BLaER1 treated with 17β-estradiol and CSF1 and Interleukin-3, amounts not matched to agents 10 nM and 100 nM (cell line): ENCODE measurements around the gene CUX1.

Source experiments
- H3K27ac ChIP-seq, 11 experiments: shearing (Covaris generic); formaldehyde crosslinking; 2 replicates each; pipeline ENCODE4 v1.8.1; 2022
- H3K27me3 ChIP-seq, 11 experiments: shearing (Covaris generic); formaldehyde crosslinking; 2 replicates each; pipeline ENCODE4 v1.8.1; 2022
- H3K36me3 ChIP-seq, 11 experiments: shearing (Covaris generic); formaldehyde crosslinking; 2 replicates each; pipeline ENCODE4 v1.8.1; 2022
- H3K4me1 ChIP-seq, 10 experiments: shearing (Covaris generic); formaldehyde crosslinking; 2 replicates each; pipeline ENCODE4 v1.8.1; 2022
- H3K4me2 ChIP-seq, 11 experiments: shearing (Covaris generic); formaldehyde crosslinking; 2 replicates each; pipeline ENCODE4 v1.8.1; 2022
- H3K4me3 ChIP-seq, 10 experiments: shearing (Covaris generic); formaldehyde crosslinking; 2 replicates each; pipeline ENCODE4 v1.8.1; 2022
- H3K9ac ChIP-seq, 11 experiments: shearing (Covaris generic); formaldehyde crosslinking; 2 replicates each; pipeline ENCODE4 v1.8.1; 2022
- H3K9me3 ChIP-seq, 11 experiments: shearing (Covaris generic); formaldehyde crosslinking; replicated peaks in 1 of 11; 2 replicates each; pipeline ENCODE4 v1.8.1; 2022
- H4K20me1 ChIP-seq, 11 experiments: shearing (Covaris generic); formaldehyde crosslinking; 2 replicates each; pipeline ENCODE4 v1.8.1; 2022
- Cebpa-rat ChIP-seq, 11 experiments: shearing (Covaris generic); IDR thresholded peaks; 2 replicates each; pipeline ENCODE4 v1.8.1; 2022

CUX1 gene

DNA sequence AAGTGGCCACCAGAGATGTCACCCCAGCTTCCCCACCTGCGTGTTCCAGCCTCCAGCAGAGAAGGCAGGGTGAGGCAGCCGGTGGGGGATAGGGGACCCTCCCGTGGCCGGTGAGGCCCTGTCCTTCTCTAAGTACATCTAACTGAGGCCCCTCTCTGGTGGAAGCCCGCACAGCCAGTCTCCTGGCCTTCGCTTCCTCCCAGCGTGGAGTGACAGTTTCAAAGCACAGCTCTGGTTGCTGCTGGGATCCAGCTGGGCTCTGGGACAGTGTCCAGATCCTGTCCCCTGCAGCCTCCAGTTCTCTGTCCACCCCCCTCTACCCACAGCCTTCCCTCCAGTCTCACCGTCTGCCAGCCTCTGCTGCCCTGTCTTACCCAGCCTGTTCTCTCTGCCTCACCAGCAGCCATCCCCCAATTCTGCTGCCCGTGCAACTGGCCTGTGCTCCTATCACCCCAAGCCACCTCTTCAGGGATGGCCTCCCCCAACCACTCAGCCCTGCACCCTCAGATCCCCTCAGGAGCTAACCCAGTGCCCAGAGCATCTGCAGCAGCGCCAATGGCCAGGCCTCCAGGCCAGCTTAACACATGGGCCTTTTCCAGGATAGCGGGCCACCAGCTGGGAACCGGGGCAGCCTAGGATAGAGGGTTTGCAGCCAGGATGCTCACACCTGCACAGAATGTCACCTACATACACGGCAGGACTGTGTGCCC lies 452.9 kb downstream of the CUX1 start:
- H4K20me1 ChIP-seq: peaks cover 0 to 33% (median 0%) of the 10 kb centered on the region in 11 experiments; a peak in 6 of 22 replicates
- H3K9ac ChIP-seq: no peak overlapping the region
- peaks cover 0 to 17% (median 7%) of the 10 kb centered on the region in 10 experiments; a peak in 11 of 20 replicates for H3K4me1 ChIP-seq
- H3K4me2 ChIP-seq: no peak overlapping the region
- no peaks in the 10 kb centered on the region for H3K9me3 ChIP-seq
- H3K4me3 ChIP-seq: no peak overlapping the region
- no peaks in the 10 kb centered on the region for H3K27me3 ChIP-seq
- no peak overlapping the region for H3K27ac ChIP-seq
- H3K36me3 ChIP-seq: peaks cover 0 to 2% (median 0%) of the 10 kb centered on the region in 11 experiments; a peak in 2 of 22 replicates
- TF ChIP-seq Cebpa-rat (IDR thresholded peaks at IDR 0.05): no peak

DNA sequence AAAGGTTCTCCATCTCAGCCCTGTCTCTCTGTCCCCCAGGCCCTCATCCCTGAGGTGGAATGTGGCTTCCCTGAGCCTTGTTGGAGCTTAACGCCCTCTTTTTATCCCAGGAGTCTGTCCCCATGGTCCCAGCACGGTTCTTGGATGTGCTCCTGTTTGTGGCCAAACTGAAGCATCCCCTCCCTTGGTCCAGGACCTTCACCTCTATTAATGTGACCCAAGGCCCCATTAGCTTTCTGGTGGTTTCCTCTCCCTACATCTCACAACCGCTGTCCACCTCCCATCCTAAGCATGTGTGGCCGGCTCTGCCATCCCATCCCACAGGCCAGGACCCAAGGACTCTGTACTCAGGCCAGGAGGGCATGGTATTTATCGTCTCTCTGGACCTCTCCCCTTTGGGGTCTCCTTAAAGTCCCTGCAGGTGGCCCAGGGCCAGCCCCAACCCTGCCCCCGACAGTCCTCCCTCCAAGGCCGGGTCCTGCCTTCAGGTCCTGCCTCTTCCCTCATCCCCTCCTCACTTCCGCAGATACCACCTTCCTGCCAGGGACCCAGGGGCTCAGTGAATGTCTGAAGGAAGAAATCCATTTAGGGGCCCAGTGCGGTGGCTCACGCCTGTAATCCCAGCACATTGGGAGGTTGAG lies 453.9 kb downstream of the CUX1 start:
- no peak for TF ChIP-seq Cebpa-rat (IDR thresholded peaks at IDR 0.05)
- Histone ChIP-seq H3K4me1 (peaks cover 0 to 14% (median 7%) of the 10 kb centered on the region in 10 experiments; a peak in 11 of 20 replicates), H3K36me3 (peaks cover 0 to 4% (median 0%) of the 10 kb centered on the region in 11 experiments; a peak in 2 of 22 replicates), H3K4me3 (no peak overlapping the region), H3K27me3 (no peaks in the 10 kb centered on the region), H3K4me2 (no peak overlapping the region), H4K20me1 (peaks cover 0 to 32% (median 0%) of the 10 kb centered on the region in 11 experiments; a peak in 6 of 22 replicates), H3K9me3 (no peaks in the 10 kb centered on the region), H3K9ac (no peak overlapping the region), H3K27ac (no peak overlapping the region)

DNA sequence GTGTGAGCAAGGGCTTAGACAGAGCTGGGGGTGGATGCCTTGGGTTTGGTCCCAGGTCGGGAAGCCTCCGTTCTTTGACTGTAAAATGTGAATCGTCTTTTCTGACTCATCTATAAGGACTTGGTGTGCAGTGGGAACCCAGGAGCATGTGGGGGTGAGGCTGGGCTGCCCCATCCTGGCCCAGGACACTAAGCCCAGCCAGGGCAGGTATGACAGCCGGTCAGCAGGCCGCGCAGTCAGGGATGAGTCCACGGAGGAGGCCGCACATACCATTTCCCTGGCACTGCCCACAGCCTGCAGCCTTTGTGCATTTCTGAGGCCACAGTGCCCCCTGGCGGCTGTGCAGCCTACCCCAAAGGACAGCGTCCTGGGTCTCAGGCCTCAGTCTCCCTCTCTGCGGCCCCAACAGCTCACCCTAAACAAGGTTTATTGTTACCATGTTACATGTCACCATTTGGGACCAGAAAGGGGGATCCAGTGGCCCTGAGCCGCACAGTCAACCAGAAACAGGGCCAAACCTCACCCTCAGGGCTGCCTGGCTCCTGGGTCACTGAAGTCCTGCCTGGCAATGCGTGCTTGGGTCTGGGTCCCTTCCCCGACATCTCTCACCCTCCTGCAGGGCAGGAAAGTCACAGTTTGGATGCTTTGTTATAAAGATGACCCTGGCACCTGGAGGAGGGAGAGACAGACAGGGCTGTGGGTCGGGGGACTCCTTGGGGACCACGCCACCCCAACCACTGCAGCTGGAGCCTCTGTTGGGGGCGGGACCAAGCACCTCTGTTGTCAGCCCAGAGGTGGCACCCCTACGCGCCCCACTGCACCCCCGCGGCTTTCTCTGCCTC lies 454.9 kb downstream of the CUX1 start:
- no peak for TF ChIP-seq Cebpa-rat (IDR thresholded peaks at IDR 0.05)
- Histone ChIP-seq H3K27me3 (no peaks in the 10 kb centered on the region), H3K4me2 (peak overlapping the region in 5 of 11 experiments; percentile 3 to 53 (median 38); a peak in 4 of 22 replicates), H3K4me1 (peaks cover 0 to 10% (median 7%) of the 10 kb centered on the region in 10 experiments; a peak in 11 of 20 replicates), H3K9me3 (no peaks in the 10 kb centered on the region), H3K36me3 (peaks cover 0 to 4% (median 0%) of the 10 kb centered on the region in 11 experiments; a peak in 2 of 22 replicates), H3K27ac (no peak overlapping the region), H3K4me3 (no peak overlapping the region), H4K20me1 (peaks cover 0 to 22% (median 0%) of the 10 kb centered on the region in 11 experiments; a peak in 6 of 22 replicates), H3K9ac (peak overlapping the region in 3 of 11 experiments; percentile 13 to 44 (median 33); a peak in 3 of 22 replicates)

DNA sequence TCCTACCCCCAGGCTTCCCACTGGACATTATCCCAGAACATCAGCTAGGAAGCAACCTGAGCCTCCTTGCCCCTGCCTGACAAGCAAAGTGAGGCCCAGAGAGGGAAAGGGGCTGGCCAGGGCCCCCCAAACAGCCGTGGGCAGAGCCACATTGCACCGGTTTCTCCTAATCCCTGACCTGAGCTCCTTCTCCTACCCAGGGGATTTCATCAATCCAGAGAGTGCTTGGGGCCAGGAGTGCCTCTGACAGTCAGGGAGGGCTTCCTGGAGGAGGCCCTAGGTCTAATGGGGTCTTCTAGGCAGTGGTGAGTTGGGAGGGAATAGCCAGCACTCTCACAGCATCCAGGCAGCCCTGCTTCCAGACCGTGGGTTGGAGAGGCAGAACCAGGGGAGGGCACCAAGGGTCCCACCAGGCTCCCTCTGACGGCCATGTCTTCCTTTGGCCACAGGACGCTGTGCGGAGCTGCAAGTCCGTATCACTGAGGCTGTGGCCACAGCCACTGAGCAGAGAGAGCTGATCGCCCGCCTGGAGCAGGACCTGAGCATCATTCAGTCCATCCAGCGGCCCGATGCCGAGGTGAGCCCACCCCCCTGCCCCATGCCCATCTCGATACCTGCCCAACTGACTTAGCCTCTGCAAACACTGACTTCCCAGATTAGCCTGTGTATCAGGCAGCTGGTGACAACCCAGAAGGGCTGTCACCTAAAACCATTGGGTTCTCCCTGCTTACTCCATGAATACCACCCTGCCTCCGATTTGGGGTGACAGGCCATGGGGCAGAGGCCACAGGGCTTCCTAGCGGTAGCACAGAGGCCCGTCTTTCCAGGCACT lies 455.7 kb downstream of the CUX1 start:
- Histone ChIP-seq H3K36me3 (peaks cover 0 to 4% (median 0%) of the 10 kb centered on the region in 11 experiments; a peak in 2 of 22 replicates), H3K9me3 (no peaks in the 10 kb centered on the region), H4K20me1 (peaks cover 0 to 17% (median 0%) of the 10 kb centered on the region in 11 experiments; a peak in 6 of 22 replicates), H3K4me1 (peaks cover 0 to 10% (median 7%) of the 10 kb centered on the region in 10 experiments; a peak in 11 of 20 replicates), H3K9ac (peak overlapping the region in 3 of 11 experiments; percentile 13 to 44 (median 33); a peak in 2 of 22 replicates), H3K27ac (no peak overlapping the region), H3K4me3 (no peak overlapping the region), H3K4me2 (peak overlapping the region in 3 of 11 experiments; percentile 38 to 53 (median 40); a peak in 4 of 22 replicates), H3K27me3 (no peaks in the 10 kb centered on the region)
- TF ChIP-seq Cebpa-rat (IDR thresholded peaks at IDR 0.05): no peak

DNA sequence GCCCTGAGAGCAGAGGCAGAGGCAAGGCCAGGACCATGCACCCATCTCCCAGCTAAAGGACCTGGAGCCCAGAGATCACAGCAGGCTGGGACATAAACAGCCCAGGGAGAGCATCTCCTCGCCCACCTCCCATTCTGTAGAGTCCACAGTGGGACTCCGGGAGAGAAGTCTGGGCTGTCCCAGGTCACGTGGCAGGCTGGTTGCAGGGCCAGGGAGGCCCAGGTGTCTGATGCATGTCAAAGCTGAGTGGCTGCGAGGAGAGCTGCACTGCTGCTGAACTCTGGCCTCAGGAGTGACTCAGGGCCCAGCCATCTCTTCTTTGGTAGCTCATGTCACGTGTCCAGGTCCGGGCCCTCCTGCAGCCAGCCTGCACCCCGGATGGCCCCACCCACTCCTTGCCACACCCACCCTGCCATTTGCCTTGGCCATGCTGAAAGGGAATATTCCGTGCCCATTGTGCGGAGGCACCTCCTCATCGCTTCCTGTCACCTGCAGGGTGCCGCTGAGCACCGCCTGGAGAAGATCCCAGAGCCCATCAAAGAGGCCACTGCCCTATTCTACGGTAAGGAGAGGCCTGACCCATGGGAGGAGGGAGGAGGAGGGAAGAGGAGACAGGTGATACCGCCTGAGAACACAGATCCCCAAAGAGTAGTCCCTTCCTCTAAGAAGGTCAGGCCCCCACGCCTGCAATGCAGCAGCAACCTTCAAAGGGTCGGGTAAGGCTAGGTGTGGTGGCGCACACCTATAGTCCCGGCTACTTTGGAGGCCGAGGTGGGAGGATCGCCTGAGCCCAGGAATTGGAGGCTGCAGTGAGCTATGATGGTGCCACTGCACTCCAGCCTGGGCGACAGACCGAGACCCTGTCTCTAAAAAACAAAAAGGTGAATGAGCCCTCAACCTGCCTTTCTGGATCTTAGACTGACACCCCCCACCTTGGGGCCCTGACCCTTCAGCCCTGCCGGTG lies 456.6 kb downstream of the CUX1 start:
- no peak overlapping the region for H3K27ac ChIP-seq
- peak overlapping the region in 2 of 11 experiments; percentile 9 to 29; a peak in 1 of 22 replicates for H3K9ac ChIP-seq
- no peak overlapping the region for H3K4me3 ChIP-seq
- peaks cover 3 to 16% (median 12%) of the 10 kb centered on the region in 10 experiments; a peak in 19 of 20 replicates for H3K4me1 ChIP-seq
- no peak overlapping the region for H3K4me2 ChIP-seq
- H3K9me3 ChIP-seq: no peaks in the 10 kb centered on the region
- no peaks in the 10 kb centered on the region for H3K27me3 ChIP-seq
- H3K36me3 ChIP-seq: peaks cover 0 to 4% (median 0%) of the 10 kb centered on the region in 11 experiments; a peak in 2 of 22 replicates
- H4K20me1 ChIP-seq: peaks cover 0 to 17% (median 0%) of the 10 kb centered on the region in 11 experiments; a peak in 6 of 22 replicates
- TF ChIP-seq Cebpa-rat (IDR thresholded peaks at IDR 0.05): no peak

DNA sequence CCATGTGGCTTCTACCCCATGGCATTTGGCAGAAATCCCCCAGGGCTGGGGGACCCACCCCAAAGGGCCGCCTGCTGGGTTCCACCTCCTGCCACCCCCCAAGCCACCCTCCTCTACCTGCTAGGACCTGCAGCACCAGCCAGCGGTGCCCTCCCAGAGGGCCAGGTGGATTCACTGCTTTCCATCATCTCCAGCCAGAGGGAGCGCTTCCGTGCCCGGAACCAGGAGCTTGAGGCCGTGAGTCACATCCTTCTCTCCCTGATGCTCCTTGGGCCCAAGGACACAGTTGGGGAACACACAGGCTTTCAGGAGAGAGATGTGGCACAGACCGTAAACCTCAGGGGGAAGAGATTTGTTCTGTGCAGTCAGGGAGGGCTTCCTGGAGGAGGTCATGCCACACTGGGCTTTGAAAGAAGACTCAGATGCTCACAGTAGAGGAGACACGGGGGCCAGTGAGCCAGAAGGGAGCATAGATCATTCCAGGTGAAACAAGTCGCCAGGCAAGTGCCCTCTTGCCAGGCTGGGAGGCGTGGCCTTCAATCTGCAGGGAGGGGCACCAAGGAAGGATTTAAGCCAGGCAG lies 457.8 kb downstream of the CUX1 start:
- H3K27me3 ChIP-seq: no peaks in the 10 kb centered on the region
- H3K9ac ChIP-seq: no peak overlapping the region
- H3K36me3 ChIP-seq: peaks cover 0 to 4% (median 0%) of the 10 kb centered on the region in 11 experiments; a peak in 2 of 22 replicates
- TF ChIP-seq Cebpa-rat (IDR thresholded peaks at IDR 0.05): no peak
- no peaks in the 10 kb centered on the region for H3K9me3 ChIP-seq
- H4K20me1 ChIP-seq: peaks cover 0 to 17% (median 0%) of the 10 kb centered on the region in 11 experiments; a peak in 7 of 22 replicates
- no peak overlapping the region for H3K4me2 ChIP-seq
- peaks cover 15 to 27% (median 24%) of the 10 kb centered on the region in 10 experiments for H3K4me1 ChIP-seq
- H3K27ac ChIP-seq: no peak overlapping the region
- no peak overlapping the region for H3K4me3 ChIP-seq

DNA sequence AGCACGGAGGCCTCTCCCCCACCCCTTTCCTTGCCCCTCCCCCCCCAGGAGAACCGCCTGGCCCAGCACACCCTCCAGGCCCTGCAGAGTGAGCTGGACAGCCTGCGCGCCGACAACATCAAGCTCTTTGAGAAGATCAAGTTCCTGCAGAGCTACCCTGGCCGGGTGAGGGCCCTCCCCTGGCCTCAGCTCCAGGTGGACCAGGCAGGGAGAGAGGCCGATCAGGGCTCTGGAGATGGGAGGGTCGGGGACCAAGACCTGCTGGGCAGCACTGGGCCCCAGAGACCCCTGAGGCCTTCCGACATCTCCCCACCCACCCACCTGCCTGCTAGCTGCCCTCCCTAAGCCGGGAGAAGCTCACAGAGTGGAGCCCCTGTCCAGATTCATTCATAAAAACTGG lies 460.5 kb downstream of the CUX1 start:
- no peak overlapping the region for H3K27ac ChIP-seq
- no peak for TF ChIP-seq Cebpa-rat (IDR thresholded peaks at IDR 0.05)
- no peak overlapping the region for H3K4me3 ChIP-seq

More for the DNA sequence above, 460.5 kb downstream of the CUX1 start:
- H3K27me3 ChIP-seq: no peaks in the 10 kb centered on the region
- H3K4me1 ChIP-seq: peaks cover 15 to 23% (median 19%) of the 10 kb centered on the region in 10 experiments
- H3K4me2 ChIP-seq: no peak overlapping the region
- peaks cover 0 to 4% (median 0%) of the 10 kb centered on the region in 11 experiments; a peak in 2 of 22 replicates for H3K36me3 ChIP-seq
- H3K9me3 ChIP-seq: no peaks in the 10 kb centered on the region
- peaks cover 0 to 13% (median 0%) of the 10 kb centered on the region in 11 experiments; a peak in 5 of 22 replicates for H4K20me1 ChIP-seq
- no peak overlapping the region for H3K9ac ChIP-seq
